HT1080 (cell line): Measurements from ENCODE around the gene COX10. TPM values are rescaled to one million over a fixed set of nuclear protein-coding genes. Genes with fewer than 3 reads are reported as not detected.
"Not testable (repeated sequence)": the region's sequence is repeated elsewhere in the genome, so short reads cannot be mapped to it uniquely, and the experiment has no call there.

Experiments used
- DNase-seq: peaks from one replicate; pipeline ENCODE4 v3.0.0-alpha.2; 2015; ENCODE audit warnings: low read depth
- total RNA-seq: library from RNA; depleted of rRNA; stranded (reverse); fragments of >200 nt; shearing (Covaris generic); gene quantifications from 2 replicates; pipeline ENCODE4 v1.2.3, GENCODE V29; 2014

Gene COX10
- total RNA-seq, 1 experiment from 2014 or later: 32.4 TPM

DNA sequence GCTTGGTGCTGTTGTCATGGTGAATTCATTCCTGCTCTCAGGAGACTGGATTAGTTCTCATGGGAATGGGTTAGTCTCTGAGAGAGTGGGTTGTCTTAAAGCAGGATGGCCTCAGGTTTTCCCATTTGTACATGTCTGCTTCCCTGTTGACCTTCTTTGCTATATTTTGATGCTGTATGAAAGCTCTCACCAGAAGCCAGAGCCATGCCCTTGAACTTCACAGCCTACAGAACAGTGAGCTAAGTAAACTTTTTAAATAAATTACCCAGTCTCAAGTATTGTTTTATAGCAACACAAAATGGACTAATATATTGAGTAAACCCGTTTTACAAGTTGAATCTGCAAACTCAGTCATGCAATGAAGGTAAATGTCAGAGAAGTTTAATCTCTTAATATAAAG lies 100.6 kb downstream of the COX10 start:
- DNase-seq: no peak

GRCh38 chr17:14176989-14177388 lies 107.7 kb downstream of the COX10 start:
- not testable (repeated sequence) for DNase-seq

DNA sequence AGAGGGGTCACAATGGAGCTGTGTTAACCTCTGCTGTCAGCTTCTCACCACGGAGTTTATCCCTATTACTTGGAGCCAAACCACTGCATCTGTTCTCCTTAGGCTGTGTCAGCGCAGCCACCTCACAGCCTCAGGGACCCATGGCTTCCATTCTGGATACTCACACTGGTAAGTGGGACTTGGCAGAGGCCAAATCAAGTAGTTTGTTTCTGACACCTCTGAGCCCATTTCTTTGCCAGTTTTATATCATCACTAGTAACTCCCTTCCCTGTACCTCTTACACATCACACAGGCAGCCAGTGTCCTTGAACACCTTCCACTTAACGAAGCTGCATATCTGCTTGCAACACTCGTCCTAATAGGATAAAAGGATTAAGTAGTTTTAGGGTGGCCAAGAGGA lies 108.5 kb downstream of the COX10 start:
- DNase-seq: not testable (repeated sequence)

DNA sequence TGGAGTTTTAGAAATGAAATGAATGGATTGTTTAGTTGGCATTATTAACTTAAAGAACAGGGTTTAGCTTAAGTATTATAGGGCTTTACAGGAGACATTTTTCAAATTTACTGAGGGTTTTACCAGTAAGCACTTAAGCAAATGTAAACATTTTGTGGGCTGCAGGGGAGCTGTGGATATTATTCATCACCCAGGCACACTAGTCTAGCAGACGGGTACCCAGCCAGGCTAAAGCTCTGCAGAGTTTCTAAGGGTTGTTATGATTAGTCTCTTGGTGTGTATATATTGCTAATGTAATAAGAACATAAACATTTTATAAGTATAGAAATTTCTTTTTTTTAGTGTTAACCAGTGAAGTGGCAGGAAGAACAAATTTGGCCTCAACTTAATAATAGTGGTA lies 110.6 kb downstream of the COX10 start:
- DNase-seq: not testable (repeated sequence)

GRCh38 chr17:14182084-14182483 lies 112.8 kb downstream of the COX10 start:
- not testable (repeated sequence) for DNase-seq

- not testable (repeated sequence) for DNase-seq
Observed at GRCh38 chr17:14184536-14184935, 115.2 kb downstream of the COX10 start.

- not testable (repeated sequence) for DNase-seq
Observed at GRCh38 chr17:14186443-14186842, 117.1 kb downstream of the COX10 start.

GRCh38 chr17:14190774-14191173 lies 121.5 kb downstream of the COX10 start:
- DNase-seq: not testable (repeated sequence)

GRCh38 chr17:14191469-14191868 lies 122.2 kb downstream of the COX10 start:
- DNase-seq: not testable (repeated sequence)

- not testable (repeated sequence) for DNase-seq
Observed at GRCh38 chr17:14192039-14192438, 122.7 kb downstream of the COX10 start.

GRCh38 chr17:14192636-14193344 lies 123.5 kb downstream of the COX10 start:
- not testable (repeated sequence) for DNase-seq

DNA sequence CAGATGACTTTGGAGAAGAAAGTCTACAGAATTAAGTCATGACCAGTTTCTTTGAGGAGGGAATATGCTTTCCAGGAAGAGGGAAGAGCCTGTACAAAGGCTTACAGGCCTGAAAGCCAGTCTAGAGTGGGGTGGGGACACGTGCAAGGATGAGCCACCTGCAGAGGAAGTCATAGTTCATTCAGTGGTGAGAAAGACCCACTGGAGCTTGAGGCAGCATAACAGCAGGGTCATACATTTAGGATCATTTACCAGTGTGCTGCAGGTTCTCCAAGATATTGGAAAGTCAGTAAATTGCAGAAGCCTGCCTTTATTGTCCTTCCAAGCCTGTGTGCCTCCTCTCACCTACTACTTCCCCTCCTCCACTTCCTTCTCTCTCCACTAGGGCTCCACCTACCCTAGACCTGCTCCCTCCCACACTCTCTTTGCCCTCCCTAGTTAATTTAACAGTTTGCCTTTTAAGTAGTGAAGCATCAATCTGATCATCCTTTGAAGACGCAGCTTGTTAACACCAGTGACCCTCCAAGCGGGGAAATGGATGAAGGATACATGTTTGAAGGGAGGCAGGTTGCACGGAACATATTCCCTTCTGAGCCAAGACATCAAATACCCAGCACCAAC lies 127.2 kb downstream of the COX10 start:
- DNase-seq: no peak

DNA sequence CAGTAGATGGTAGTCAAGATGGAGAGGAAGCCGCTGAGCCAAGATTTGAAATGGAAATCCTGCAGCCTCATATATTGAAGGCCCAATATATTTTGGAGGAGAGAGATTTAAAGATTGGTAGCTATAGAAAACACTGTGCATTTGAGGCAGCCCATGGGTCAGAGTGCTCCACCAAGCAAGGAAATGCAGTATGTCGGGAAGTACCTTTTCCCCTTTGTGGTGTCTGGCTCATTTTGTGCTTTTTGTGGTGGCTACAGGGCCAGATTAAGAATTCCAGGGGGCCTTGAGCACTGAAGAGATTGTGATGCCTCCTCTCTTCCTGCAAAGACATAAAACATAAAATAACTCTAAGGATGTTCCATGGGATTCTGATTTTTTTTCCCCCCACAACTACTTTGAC lies 127.8 kb downstream of the COX10 start:
- DNase-seq: no peak

DNA sequence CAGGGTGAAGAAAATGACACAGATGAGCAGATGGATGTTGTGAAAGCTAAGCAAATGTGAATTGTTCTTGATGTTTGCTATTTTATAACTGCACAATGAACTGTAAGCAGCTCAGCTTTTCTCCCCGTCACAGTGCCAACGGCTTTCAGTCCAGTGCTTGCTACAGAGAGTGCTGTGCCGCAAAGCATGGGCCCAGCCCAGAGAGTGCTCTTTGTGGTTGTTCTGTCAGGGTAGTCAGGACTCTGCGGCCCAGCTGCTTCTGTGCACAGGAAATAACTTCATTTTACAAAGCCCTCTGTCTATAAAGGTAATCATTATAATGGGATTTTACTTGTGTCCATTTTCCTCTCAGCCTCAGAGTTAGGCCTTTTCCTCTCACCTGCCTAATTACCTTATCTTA lies 128.3 kb downstream of the COX10 start:
- DNase-seq: no peak

GRCh38 chr17:14198013-14198412 lies 128.7 kb downstream of the COX10 start:
- DNase-seq: no peak

DNA sequence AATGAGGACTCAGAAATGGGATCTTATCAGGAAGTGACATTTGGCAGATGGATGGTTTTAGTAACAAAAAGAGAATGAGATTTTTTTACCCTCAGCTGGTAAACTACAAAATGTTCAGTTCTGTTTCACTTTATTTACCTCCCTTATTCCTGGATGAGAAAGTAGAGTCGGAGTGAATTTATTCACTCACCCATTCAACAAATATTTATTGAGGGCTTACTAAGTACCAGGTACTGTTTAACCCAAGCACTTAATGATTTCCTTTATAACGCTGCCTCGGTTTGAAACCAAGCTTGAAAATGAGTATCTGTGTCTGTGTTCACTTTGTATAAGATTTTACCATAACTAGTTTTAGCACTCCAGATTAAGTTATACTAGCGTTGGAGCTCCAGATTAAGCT lies 129.3 kb downstream of the COX10 start:
- no peak for DNase-seq

GRCh38 chr17:14199601-14200000 lies 130.3 kb downstream of the COX10 start:
- no peak for DNase-seq

GRCh38 chr17:14200354-14200753 lies 131.1 kb downstream of the COX10 start:
- no peak for DNase-seq

GRCh38 chr17:14201021-14201987 lies 132.0 kb downstream of the COX10 start:
- DNase-seq: no peak

GRCh38 chr17:14201988-14202380 lies 132.7 kb downstream of the COX10 start:
- DNase-seq: no peak

GRCh38 chr17:14202388-14203166 lies 133.3 kb downstream of the COX10 start:
- DNase-seq: no peak
